Mesothelial cell of epicardium (in vitro differentiated cells): ENCODE measurements around the gene CARHSP1. TPM values are rescaled to one million over a fixed set of nuclear protein-coding genes. Genes with fewer than 3 reads are reported as not detected.
A peak's percentile ranks its signal among the peaks of the same experiment; 100 is the strongest.

Experiments
- DNase-seq, 2 experiments: peaks; one replicate each; pipeline ENCODE4 v3.0.0; 2021; ENCODE audit warnings: low spot score in 2 of 2; ENCODE audit not compliant: unreplicated experiment in 2 of 2
- H3K27ac Mint-ChIP-seq: 2 replicates; pipeline ENCODE4 v1.8.0; 2021; ENCODE audit warnings: mixed read lengths
- H3K27me3 Mint-ChIP-seq: 2 replicates; pipeline ENCODE4 v1.8.0; 2021; ENCODE audit warnings: low read depth, mixed read lengths
- H3K36me3 Mint-ChIP-seq: 2 replicates; pipeline ENCODE4 v1.8.0; 2021; ENCODE audit warnings: mixed read lengths
- H3K4me1 Mint-ChIP-seq: 2 replicates; pipeline ENCODE4 v1.8.0; 2021; ENCODE audit warnings: mixed read lengths
- H3K4me3 Mint-ChIP-seq: 2 replicates; pipeline ENCODE4 v1.8.0; 2021; ENCODE audit warnings: mild to moderate bottlenecking, moderate library complexity, mixed read lengths
- H3K9me3 Mint-ChIP-seq: 2 replicates; pipeline ENCODE4 v1.8.0; 2021; ENCODE audit warnings: mixed read lengths
- total RNA-seq: library from RNA; stranded (reverse); gene quantifications from 3 replicates; pipeline ENCODE4 v1.2.1, GENCODE V29; 2021
- TF ChIP-seq, protein P1 (sequence below): fragments of 200-600 bp; sonication (generic); IDR thresholded peaks from one replicate; pipeline ENCODE4 v1.5.0; 2021; ENCODE audit warnings: antibody characterized with exemption; ENCODE audit not compliant: unreplicated experiment

Gene CARHSP1
- total RNA-seq, 1 donor from 2014 or later = 80.3 TPM

DNA sequence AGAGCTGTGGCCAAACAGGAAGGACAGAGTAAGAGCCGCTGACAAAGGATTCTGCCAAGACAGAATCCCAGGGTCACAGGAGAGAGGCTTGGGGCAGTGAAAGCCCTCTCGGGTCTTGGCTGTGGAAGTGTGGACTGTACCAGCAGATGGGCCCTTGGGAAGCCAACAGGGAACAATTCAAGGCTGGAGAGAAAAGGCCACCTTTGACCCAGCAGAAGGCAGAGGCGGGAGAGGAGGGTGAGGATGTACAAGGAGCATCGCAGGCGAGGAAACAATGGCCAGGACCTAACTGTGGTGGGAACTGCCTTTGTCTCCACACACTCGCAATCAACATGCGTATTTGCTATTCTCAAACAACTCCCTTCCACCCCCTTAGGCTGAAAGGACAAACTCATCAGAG, 15.7 kb downstream of the CARHSP1 start:
- Mint-ChIP-seq H3K4me3 (no peak overlapping the region), H3K4me1 (no peaks in the 10 kb centered on the region), H3K27me3 (no peaks in the 10 kb centered on the region), H3K27ac (peak overlapping the region; percentile 51), H3K36me3 (peaks cover 40% of the 10 kb centered on the region), H3K9me3 (no peaks in the 10 kb centered on the region)
- TF ChIP-seq, protein P1, sequence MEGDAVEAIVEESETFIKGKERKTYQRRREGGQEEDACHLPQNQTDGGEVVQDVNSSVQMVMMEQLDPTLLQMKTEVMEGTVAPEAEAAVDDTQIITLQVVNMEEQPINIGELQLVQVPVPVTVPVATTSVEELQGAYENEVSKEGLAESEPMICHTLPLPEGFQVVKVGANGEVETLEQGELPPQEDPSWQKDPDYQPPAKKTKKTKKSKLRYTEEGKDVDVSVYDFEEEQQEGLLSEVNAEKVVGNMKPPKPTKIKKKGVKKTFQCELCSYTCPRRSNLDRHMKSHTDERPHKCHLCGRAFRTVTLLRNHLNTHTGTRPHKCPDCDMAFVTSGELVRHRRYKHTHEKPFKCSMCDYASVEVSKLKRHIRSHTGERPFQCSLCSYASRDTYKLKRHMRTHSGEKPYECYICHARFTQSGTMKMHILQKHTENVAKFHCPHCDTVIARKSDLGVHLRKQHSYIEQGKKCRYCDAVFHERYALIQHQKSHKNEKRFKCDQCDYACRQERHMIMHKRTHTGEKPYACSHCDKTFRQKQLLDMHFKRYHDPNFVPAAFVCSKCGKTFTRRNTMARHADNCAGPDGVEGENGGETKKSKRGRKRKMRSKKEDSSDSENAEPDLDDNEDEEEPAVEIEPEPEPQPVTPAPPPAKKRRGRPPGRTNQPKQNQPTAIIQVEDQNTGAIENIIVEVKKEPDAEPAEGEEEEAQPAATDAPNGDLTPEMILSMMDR = no peak
- DNase-seq = no peak

DNA sequence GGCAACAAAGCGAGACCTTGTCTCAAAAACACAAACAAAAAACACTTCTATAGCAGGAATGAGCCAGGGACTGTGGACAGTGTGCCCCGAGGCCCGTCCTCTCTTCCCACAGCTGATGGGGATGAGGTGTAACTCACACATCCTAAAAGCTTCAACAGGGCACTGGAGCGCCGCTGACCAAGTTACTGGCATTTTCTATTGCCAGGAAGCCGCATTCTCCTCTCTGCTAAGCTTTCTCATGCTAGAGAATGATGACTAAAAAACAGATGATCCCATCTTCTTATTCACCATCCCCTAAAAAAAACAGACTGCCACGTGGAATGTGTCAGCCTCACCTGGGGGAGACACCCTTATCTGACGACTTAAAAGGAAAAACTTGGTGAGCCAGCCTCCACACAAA, 16.3 kb downstream of the CARHSP1 start:
- TF ChIP-seq, protein P1 = no peak
- Mint-ChIP-seq H3K36me3 (peaks cover 37% of the 10 kb centered on the region), H3K4me1 (no peaks in the 10 kb centered on the region)

DNA sequence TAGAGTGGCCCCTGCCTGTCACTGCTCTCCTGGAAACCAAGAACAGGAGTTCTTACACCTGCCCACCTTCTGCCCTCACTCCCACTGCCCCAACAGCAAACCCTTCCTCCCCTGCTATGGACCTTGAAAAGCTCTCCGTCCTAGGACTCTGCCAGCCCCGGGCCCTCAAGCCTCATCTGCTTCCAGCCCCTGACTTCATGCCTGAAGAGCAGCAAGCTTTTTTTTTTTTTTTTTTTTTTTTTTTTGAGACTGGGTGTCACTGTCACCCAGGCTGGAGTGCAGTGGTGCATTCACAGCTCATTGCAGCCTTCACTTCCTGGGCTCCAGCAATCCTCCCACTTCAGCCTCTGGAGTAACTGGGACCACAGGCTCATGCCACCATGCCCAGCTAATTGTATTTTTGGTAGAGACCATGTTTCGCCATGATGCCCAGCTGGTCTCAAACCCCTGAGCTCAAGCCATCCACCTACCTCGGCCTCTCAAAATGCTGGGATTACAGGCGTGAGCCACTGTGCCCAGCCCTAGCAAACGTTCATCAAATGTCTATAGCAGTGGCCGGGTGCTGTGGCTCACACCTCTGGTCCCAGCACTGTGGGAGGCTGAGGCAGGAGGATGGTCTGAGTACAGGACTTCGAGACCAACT, 16.9 kb downstream of the CARHSP1 start:
- no peak for DNase-seq
- TF ChIP-seq, protein P1 = no peak
- no peaks in the 10 kb centered on the region for H3K4me1 Mint-ChIP-seq
- no peak overlapping the region for H3K27ac Mint-ChIP-seq
- no peak overlapping the region for H3K4me3 Mint-ChIP-seq
- H3K9me3 Mint-ChIP-seq = no peaks in the 10 kb centered on the region
- H3K27me3 Mint-ChIP-seq = no peaks in the 10 kb centered on the region
- peaks cover 33% of the 10 kb centered on the region for H3K36me3 Mint-ChIP-seq

More for the DNA sequence above, 16.3 kb downstream of the CARHSP1 start:
- DNase-seq = no peak
- Mint-ChIP-seq H3K9me3 (no peaks in the 10 kb centered on the region), H3K27ac (peak overlapping the region; percentile 51), H3K27me3 (no peaks in the 10 kb centered on the region), H3K4me3 (no peak overlapping the region)

DNA sequence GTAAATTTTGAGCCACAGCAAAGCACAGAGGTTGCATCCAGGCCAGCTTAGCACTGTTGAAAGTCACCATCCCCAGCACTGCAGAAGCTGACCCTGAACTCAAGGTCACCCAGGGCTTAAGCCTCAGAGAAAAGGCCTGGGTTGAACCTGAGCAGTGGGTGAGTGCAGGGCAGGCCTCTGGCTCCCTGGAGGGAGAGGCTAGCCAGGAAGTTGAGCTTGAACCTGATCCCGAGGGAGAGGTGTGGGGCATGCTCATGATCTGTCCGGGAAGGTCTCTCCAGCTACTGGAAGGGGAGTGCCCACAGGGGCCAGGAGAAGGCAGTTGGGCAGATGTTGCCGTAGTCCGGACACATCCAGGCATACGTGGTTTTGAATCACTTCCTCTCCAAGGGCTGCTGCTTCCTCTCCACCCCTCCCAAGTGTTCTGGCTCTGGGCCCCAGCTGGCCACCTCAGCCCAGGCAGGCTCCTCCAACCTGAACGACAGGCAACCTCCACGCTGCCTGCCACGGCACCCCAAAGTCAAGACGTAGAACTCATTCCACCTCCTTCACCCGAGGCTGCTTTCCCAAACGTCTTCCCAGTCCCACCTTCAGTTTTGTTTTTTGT, 18.4 kb downstream of the CARHSP1 start:
- peaks cover 28% of the 10 kb centered on the region for H3K36me3 Mint-ChIP-seq
- peak overlapping the region; percentile 34 for H3K27ac Mint-ChIP-seq
- no peaks in the 10 kb centered on the region for H3K9me3 Mint-ChIP-seq
- TF ChIP-seq, protein P1 = no peak
- H3K4me3 Mint-ChIP-seq = no peak overlapping the region
- H3K4me1 Mint-ChIP-seq = no peaks in the 10 kb centered on the region
- no peak for DNase-seq
- no peaks in the 10 kb centered on the region for H3K27me3 Mint-ChIP-seq

DNA sequence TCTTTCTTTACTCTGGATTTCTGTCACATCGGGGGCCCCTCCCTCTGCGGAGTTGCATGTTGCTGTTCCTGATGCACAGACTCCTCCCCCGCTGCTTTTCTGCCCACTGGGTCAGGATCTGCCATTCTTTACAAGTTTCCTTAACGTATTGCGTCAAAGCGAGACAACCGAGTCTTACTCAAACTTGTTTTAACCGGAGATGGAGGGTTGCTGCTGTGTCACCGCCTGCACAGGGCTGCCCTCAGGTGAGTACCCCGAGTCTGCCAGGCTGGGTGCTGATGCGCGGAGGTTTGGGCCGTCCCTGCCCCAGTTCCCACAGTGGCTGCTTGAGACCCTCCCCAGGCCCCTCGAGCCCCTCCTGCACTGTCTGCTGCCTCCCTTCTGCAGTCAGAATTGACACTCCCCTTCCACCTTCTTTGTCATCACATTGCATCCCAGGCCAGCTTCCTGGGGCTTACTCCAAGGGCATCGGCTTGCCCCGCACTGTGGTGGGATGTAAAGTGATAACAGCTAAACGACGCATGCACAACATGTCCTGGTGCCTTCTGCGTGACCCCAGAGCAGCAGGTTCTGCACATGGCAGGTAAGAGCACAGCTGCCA, 19.3 kb downstream of the CARHSP1 start:
- DNase-seq = no peak
- no peaks in the 10 kb centered on the region for H3K4me1 Mint-ChIP-seq
- no peak overlapping the region for H3K27ac Mint-ChIP-seq
- H3K9me3 Mint-ChIP-seq = no peaks in the 10 kb centered on the region
- TF ChIP-seq, protein P1 = no peak
- no peak overlapping the region for H3K4me3 Mint-ChIP-seq
- no peaks in the 10 kb centered on the region for H3K27me3 Mint-ChIP-seq
- peaks cover 29% of the 10 kb centered on the region for H3K36me3 Mint-ChIP-seq
